HUES64 (cell line): Measurements from ENCODE around the gene OR6T1.

Experiments
- H3K27ac ChIP-seq: 2 replicates; pipeline ENCODE4 v1.7.0; 2013; ENCODE audit warnings: low read depth, low read length, inconsistent platforms
- H3K27me3 ChIP-seq: 2 replicates; pipeline ENCODE4 v1.6.1; 2013; ENCODE audit warnings: mild to moderate bottlenecking, low read length; ENCODE audit not compliant: insufficient read depth
- H3K36me3 ChIP-seq: 2 replicates; pipeline ENCODE4 v1.6.1; 2013; ENCODE audit warnings: mild to moderate bottlenecking, low read length; ENCODE audit not compliant: insufficient read depth
- H3K4me1 ChIP-seq: 2 replicates; pipeline ENCODE4 v1.6.1; 2013; ENCODE audit warnings: mild to moderate bottlenecking, low read length, moderate library complexity; ENCODE audit not compliant: insufficient read depth
- H3K4me3 ChIP-seq: 2 replicates; pipeline ENCODE4 v1.5.1; 2013; ENCODE audit warnings: mild to moderate bottlenecking, low read length, moderate library complexity
- H3K9ac ChIP-seq: 2 replicates; pipeline ENCODE4 v1.6.1; 2013; ENCODE audit warnings: mild to moderate bottlenecking, low read depth, low read length
- H3K9me3 ChIP-seq: 2 replicates; pipeline ENCODE4 v1.6.1; 2013; ENCODE audit warnings: low read depth, low read length; ENCODE audit not compliant: insufficient read depth
- WGBS: fragments of 150-250, 120-280 bp; methylation state at CpG from one replicate; pipeline ENCODE4 v1.1.7; 2013; ENCODE audit warnings: missing lambda C conversion rate; 5-methylcytosine and 5-hydroxymethylcytosine counted together

OR6T1 gene

DNA sequence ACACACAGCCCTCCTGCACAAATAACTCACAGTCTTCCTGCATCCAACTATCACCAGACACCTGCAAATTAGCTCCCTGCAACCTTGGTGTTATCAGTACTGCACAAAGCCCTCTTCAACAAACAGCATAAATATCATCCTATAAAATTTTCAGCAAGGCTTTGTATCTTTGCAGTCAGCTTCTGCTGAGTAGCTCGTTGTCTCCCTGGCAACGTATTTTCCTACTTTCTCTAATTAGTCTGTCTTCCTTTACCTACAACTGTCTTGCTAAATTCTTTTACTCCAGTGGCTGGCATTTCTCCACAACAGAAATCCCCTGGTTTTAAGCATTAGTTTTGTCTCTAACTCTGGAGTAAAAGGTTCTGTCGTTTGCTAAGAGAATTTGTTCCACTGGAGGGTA lies 37.8 kb downstream of the OR6T1 start:
- H3K36me3 ChIP-seq: no peaks in the 10 kb centered on the region
- H3K27me3 ChIP-seq: no peaks in the 10 kb centered on the region
- peaks cover 7% of the 10 kb centered on the region; the same call in 1 of the 2 replicates for H3K4me1 ChIP-seq
- no peak overlapping the region for H3K27ac ChIP-seq
- 84% methylated on average over 3 of the region's 3 CpGs for WGBS
- no peak overlapping the region for H3K9ac ChIP-seq
- H3K4me3 ChIP-seq: no peak overlapping the region
- H3K9me3 ChIP-seq: no peaks in the 10 kb centered on the region

DNA sequence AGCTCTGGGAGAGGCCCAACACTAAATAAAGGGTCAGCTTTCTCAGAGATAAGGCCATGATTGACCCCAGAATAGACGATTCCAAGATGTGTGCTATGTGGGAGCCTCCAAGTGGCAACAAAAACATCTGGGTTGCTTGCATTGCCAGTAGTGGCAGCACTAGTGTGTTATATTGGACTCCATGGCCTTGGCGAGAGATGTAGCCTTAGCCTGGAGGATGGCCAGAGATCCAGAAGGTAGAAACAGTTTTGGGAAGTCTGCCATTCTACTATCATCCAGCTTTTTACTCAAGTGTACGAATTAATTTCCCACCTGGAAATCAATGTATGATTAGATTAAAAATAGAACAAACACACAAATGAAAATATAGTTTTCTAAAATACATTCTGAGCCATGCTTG lies 38.7 kb downstream of the OR6T1 start:
- Histone ChIP-seq H3K4me3 (no peak overlapping the region), H3K4me1 (peaks cover 7% of the 10 kb centered on the region; the same call in 1 of the 2 replicates), H3K27me3 (no peaks in the 10 kb centered on the region), H3K9ac (no peak overlapping the region), H3K9me3 (no peaks in the 10 kb centered on the region), H3K27ac (no peak overlapping the region), H3K36me3 (no peaks in the 10 kb centered on the region)
- WGBS: 93% methylated on average over 2 of the region's 3 CpGs

DNA sequence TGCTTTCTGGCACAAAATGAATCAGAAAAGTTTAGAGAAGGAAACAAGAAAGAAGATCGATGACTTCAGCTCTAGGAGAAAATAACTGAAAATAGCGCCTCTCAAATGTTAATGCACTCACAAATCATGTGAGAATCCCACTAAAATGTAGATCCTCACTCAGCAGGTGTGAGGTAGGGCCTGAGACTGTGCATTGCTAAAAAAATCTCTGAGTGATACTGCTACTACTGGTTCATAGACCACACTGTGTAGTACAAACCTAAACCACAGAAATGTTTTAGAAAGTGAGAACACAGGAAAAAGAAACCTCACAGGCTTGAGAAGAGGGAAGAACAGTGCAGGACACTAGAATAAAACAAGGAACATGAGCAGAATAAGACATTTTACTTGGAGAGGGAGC lies 39.7 kb downstream of the OR6T1 start:
- peaks cover 7% of the 10 kb centered on the region; the same call in 1 of the 2 replicates for H3K4me1 ChIP-seq
- H3K27ac ChIP-seq: no peak overlapping the region
- H3K36me3 ChIP-seq: no peaks in the 10 kb centered on the region
- H3K4me3 ChIP-seq: no peak overlapping the region
- no peaks in the 10 kb centered on the region for H3K27me3 ChIP-seq
- no peak overlapping the region for H3K9ac ChIP-seq
- no peaks in the 10 kb centered on the region for H3K9me3 ChIP-seq
- WGBS: 82% methylated on average over 2 of the region's 2 CpGs

DNA sequence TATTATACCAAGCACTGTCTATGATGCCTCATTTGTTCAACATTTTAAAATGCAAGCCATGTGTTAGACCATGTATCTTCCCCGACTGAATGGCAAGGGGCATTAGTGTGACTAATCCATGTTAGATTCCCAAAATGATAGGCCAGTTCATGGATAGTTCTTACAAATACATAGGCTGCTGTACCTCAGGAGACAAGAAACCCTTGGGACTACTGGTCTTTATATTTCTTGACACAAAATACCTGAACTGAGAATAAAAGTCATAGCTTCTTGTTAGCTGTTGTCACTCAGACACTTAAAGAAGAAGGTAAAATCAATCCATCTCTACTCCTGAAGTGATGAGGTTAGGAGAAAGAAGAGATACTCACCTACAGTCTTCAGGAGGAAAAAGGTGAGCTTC lies 41.8 kb downstream of the OR6T1 start, which contains the start of gene OR8D4:
Gene OR8D4 (plus strand): TSS at position 301 of the 400 bp plus-strand sequence. CDS start 4,265 bp downstream, outside the sequence.
- Histone ChIP-seq H3K4me1 (peaks cover 7% of the 10 kb centered on the region; the same call in 1 of the 2 replicates), H3K9me3 (no peaks in the 10 kb centered on the region), H3K9ac (no peak within 1 kb of the TSS), H3K27ac (no peak within 1 kb of the TSS), H3K27me3 (no peaks in the 10 kb centered on the region), H3K4me3 (no peak within 1 kb of the TSS), H3K36me3 (no peaks in the 10 kb centered on the region)
- WGBS: 89% methylated on average over 1 of the region's 1 CpG

DNA sequence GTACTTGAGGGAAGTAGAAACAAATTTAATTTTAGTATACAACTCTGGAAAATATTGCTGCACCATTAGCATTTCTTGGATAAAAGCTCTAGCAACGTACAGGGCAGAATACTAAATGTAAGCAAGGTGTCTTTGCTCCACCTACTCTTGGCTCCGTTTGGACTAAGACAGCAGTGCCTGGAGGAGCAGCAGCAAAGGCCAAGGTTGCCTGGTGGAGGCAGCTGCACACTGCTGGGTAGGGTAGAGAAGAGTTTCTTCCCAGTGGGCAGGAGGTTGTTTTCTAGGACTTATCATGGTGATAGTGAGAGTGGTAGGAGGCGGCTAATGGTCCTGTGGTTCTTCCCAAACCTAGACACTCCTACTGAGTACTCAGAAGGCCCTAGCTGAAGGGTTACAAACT lies 43.8 kb downstream of the OR6T1 start:
- Histone ChIP-seq H3K9me3 (no peaks in the 10 kb centered on the region), H3K4me1 (peaks cover 7% of the 10 kb centered on the region; the same call in 1 of the 2 replicates), H3K27me3 (no peaks in the 10 kb centered on the region), H3K27ac (no peak overlapping the region), H3K9ac (no peak overlapping the region), H3K4me3 (no peak overlapping the region), H3K36me3 (no peaks in the 10 kb centered on the region)
- 89% methylated on average over 2 of the region's 3 CpGs for WGBS
